Gastroesophageal sphincter (tissue), 3 donors: Measurements from ENCODE around the gene PIP4K2A.

Source experiments
- POLR2A ChIP-seq, 2 donors: fragments of 450-650 bp; IDR thresholded peaks; one replicate each; pipeline ENCODE4 v1.6.1; 2017; ENCODE audit warnings: antibody characterized with exemption in 2 of 2, mild to moderate bottlenecking in 2 of 2, moderate library complexity in 1 of 2
- TF ChIP-seq, protein P1 (sequence below), 4 experiments: fragments of 200-600 bp in 2 of 4; fragments of 450-650 bp in 2 of 4; sonication (generic) in 1 of 4; IDR thresholded peaks; one replicate each; pipeline ENCODE4 v1.5.1; 2017 to 2019; ENCODE audit warnings: antibody characterized with exemption in 4 of 4, mild to moderate bottlenecking in 2 of 4, moderate library complexity in 2 of 4

DNA sequence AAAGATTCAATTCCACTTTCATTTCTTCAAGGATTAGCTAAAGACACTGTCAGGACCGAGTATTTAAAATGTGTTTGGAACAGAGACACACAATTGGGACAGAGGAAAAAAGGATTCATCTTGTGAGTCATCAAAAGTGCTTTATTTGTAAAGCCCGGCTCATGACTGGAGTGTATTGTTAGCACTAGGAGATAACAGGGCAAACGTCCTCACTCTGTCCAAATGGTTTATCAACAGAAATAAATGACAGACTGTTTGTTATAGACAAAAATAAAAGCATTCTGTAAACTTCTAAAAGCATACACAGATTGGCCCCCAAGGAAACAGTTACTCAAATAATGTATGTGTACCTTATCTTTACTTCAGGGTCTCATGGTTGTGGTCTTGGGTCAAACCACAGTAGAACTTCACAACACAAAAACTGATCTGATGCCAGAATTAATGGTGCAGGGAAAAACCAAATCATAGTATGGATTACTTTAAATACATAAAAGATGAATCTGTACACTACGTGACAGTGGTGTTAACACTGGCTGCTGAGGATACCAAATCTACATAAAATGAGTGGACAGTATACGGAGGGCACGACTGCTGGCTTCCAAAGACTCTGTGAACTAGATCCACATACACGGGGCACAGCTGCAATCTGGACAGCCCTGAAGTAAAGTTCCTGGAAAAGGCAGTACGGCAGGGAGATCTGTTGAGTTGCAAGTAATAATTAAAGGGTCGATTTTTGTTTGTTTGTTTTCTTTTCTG, 179.4 kb downstream of the PIP4K2A start:
- TF ChIP-seq, protein P1, sequence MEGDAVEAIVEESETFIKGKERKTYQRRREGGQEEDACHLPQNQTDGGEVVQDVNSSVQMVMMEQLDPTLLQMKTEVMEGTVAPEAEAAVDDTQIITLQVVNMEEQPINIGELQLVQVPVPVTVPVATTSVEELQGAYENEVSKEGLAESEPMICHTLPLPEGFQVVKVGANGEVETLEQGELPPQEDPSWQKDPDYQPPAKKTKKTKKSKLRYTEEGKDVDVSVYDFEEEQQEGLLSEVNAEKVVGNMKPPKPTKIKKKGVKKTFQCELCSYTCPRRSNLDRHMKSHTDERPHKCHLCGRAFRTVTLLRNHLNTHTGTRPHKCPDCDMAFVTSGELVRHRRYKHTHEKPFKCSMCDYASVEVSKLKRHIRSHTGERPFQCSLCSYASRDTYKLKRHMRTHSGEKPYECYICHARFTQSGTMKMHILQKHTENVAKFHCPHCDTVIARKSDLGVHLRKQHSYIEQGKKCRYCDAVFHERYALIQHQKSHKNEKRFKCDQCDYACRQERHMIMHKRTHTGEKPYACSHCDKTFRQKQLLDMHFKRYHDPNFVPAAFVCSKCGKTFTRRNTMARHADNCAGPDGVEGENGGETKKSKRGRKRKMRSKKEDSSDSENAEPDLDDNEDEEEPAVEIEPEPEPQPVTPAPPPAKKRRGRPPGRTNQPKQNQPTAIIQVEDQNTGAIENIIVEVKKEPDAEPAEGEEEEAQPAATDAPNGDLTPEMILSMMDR (IDR thresholded peaks at IDR 0.05): no peak
- no peak for TF ChIP-seq POLR2A (IDR thresholded peaks at IDR 0.05)
